VCaP (cell line): ENCODE measurements around the gene RAD51C.
A peak's percentile ranks its signal among the peaks of the same experiment; 100 is the strongest.

ENCODE experiments used
- H3K27ac ChIP-seq: fragments of 450-650 bp; 2 replicates; pipeline ENCODE4 v1.5.1; 2017
- CTCF ChIP-seq: fragments of 450-650 bp; conservative IDR thresholded peaks from 2 replicates; pipeline ENCODE4 v1.5.1; 2017; ENCODE audit warnings: mild to moderate bottlenecking, moderate library complexity

Gene RAD51C

GRCh38 chr17:58692239-58693055 lies at the start of gene RAD51C:
RAD51C (plus strand) TSS chr17:58692602; CDS start chr17:58692644, 42 bp downstream.
- peak within 1 kb of the TSS; percentile 76 for H3K27ac ChIP-seq
- TF ChIP-seq CTCF = no peak

- TF ChIP-seq CTCF = no peak
- no peak overlapping the region for H3K27ac ChIP-seq
Observed at GRCh38 chr17:58643147-58643546, 49.3 kb upstream of the RAD51C start.

GRCh38 chr17:58648236-58648635 lies 44.2 kb upstream of the RAD51C start:
- H3K27ac ChIP-seq = no peak overlapping the region
- TF ChIP-seq CTCF = no peak

- peak overlapping the region; percentile 92 for H3K27ac ChIP-seq
Observed at GRCh38 chr17:58657962-58658803, 34.2 kb upstream of the RAD51C start.

GRCh38 chr17:58658804-58659713 lies 33.3 kb upstream of the RAD51C start:
- peak overlapping the region; percentile 92 for H3K27ac ChIP-seq

GRCh38 chr17:58659714-58660084 lies 32.7 kb upstream of the RAD51C start:
- H3K27ac ChIP-seq = peak overlapping the region; percentile 92

More at GRCh38 chr17:58658804-58659713, 33.3 kb upstream of the RAD51C start:
- no peak for TF ChIP-seq CTCF

GRCh38 chr17:58660621-58661020 lies 31.8 kb upstream of the RAD51C start:
- TF ChIP-seq CTCF = no peak

GRCh38 chr17:58661499-58661898 lies 30.9 kb upstream of the RAD51C start:
- no peak for TF ChIP-seq CTCF
- no peak overlapping the region for H3K27ac ChIP-seq

More at GRCh38 chr17:58660621-58661020, 31.8 kb upstream of the RAD51C start:
- no peak overlapping the region for H3K27ac ChIP-seq
